B cell (primary cell): ENCODE data around the gene PTPRF.

Experiments used
- EZH2 ChIP-seq: IDR thresholded peaks from 2 replicates; pipeline ENCODE4 v1.6.1; 2012; ENCODE audit warnings: borderline replicate concordance, low read depth, mild to moderate bottlenecking, moderate library complexity, low read length; ENCODE audit not compliant: insufficient read depth, poor library complexity, severe bottlenecking
- TF ChIP-seq, protein P1 (sequence below): fragments of 200-600 bp; IDR thresholded peaks from one replicate; pipeline ENCODE4 v1.8.0; 2022; ENCODE audit warnings: antibody characterized with exemption, mild to moderate bottlenecking

DNA sequence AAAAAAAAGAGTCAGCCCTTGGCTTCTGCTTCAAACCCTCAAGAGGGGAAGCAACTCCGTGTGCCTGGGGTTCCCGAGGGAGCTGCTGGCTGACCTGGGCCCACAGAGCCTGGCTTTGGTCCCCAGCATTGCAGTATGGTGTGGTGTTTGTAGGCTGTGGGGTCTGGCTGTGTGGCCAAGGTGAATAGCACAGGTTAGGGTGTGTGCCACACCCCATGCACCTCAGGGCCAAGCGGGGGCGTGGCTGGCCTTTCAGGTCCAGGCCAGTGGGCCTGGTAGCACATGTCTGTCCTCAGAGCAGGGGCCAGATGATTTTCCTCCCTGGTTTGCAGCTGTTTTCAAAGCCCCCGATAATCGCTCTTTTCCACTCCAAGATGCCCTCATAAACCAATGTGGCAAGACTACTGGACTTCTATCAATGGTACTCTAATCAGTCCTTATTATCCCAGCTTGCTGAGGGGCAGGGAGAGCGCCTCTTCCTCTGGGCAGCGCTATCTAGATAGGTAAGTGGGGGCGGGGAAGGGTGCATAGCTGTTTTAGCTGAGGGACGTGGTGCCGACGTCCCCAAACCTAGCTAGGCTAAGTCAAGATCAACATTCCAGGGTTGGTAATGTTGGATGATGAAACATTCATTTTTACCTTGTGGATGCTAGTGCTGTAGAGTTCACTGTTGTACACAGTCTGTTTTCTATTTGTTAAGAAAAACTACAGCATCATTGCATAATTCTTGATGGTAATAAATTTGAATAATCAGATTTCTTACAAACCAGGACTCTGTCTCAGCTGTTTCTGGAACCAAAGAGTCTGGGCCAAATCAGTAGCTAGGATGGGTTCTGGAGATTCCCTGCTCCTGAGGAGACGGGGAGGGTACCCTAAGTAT, 92.5 kb downstream of the PTPRF start:
- TF ChIP-seq, protein P1, sequence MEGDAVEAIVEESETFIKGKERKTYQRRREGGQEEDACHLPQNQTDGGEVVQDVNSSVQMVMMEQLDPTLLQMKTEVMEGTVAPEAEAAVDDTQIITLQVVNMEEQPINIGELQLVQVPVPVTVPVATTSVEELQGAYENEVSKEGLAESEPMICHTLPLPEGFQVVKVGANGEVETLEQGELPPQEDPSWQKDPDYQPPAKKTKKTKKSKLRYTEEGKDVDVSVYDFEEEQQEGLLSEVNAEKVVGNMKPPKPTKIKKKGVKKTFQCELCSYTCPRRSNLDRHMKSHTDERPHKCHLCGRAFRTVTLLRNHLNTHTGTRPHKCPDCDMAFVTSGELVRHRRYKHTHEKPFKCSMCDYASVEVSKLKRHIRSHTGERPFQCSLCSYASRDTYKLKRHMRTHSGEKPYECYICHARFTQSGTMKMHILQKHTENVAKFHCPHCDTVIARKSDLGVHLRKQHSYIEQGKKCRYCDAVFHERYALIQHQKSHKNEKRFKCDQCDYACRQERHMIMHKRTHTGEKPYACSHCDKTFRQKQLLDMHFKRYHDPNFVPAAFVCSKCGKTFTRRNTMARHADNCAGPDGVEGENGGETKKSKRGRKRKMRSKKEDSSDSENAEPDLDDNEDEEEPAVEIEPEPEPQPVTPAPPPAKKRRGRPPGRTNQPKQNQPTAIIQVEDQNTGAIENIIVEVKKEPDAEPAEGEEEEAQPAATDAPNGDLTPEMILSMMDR, result no peak
- no peak for TF ChIP-seq EZH2
